Superior temporal gyrus (tissue), 1 donor: Measurements from ENCODE around the gene OSBPL10.
"Not testable (repeated sequence)": the region's sequence is repeated elsewhere in the genome, so short reads cannot be mapped to it uniquely, and the experiment has no call there.

Experiments used
- DNase-seq: peaks from one replicate; pipeline ENCODE4 v3.0.0-alpha.2; 2016; ENCODE audit errors: extremely low spot score

The OSBPL10 gene

DNA sequence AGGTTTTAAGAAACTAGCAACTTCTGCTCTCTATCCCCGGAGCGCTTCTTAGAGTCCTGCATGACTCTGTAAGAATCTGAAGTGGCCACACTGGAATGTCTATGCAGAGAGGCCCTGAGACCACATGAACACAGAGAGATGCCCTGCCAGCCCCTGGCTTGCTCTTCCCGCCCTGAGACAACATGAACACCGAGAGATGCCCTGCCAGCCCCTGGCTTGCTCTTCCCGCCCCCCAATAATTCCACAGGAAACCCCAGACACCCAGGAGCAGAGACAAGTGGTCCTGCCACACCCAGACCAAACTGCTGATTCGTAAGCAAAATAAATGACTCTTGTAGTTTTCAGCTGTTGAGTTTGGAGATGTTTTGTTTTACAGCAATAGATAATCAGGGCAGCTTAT lies 166.1 kb downstream of the OSBPL10 start:
- no peak for DNase-seq

DNA sequence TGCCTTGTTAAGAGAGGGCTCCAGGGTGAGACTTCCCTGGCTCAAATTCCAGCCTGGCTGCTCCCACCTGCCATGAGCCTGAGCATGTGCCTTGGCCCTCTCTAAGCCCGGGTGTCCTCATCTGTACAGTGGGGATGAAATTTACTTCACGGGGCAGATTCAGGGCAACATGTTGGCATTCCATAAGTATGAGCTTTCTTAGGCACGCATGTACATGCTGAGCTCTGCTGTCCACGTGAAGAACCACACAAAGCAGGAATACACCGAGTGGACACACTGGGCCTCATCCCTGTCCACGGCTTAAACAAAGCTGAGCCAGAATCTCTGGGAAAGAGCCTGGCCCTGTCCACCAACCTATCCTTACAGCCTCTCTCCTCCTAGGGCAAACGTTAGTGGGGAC lies 167.4 kb downstream of the OSBPL10 start:
- no peak for DNase-seq

GRCh38 chr3:31813197-31813596 lies 167.9 kb downstream of the OSBPL10 start:
- DNase-seq, result no peak

- no peak for DNase-seq
Measured at GRCh38 chr3:31810991-31811433, 170.1 kb downstream of the OSBPL10 start.

DNA sequence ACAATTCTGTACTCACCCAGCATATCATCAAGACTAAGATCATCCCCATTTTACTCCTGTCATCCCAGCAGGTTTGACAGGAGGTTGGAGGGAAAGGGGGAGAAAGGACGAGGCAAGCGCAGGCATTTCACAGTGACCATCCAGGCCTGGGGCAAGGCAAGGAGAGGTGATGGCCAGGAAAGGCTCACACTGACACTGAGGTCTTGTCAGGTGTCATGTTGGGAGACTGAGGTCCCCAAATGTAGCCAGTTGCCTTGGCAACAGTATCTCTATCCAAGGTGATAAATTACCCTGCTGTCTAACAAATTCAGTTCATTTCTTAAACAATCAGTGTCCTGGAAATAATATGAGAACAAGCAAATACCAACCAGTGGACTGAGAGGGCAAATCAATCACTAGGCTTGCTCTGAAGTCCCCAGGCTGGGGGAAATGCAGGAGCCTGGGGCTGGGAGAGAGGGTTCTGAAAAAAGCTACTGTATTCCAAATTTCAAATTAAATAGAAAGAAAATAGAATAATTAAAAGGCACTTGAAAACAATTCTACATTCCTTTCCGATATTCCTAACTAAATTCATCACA lies 172.8 kb downstream of the OSBPL10 start:
- no peak for DNase-seq

DNA sequence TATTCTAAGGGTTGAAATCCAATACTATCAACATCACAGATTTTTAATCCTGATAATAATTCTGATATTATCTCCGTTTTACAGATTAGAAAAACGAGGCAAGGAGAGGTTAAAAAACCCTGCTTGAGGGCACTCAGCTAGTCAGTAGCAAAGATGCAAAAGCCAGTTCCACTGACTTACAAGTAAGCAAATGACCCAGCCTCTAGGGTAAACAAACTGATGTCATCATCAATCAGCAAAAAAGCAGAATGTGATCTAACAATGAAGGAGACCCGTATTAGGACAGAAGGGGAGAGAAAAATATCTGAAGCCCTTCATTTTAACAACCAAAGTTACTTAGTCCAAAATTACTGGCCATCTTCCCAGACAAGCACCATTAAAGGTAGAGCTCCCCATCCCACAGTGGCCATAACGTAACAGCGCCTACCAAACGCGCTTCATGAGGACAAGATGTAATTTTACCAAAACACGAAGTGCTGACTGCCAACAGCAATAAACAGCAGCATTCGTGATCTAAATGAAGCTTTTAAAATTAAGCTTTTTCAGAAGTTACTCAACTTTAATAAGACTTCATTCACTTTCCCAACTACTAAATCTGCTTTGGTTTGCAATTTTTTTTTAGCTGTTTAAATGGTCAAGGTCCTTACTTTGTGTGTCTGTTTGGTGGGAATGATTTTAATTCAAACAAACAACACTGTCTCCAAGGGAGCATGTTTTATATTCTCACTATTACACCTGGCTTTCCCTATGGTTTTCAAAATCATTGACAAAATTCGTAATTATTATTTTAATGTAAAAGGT lies 176.6 kb downstream of the OSBPL10 start:
- no peak for DNase-seq

GRCh38 chr3:31802981-31803740 lies 177.9 kb downstream of the OSBPL10 start:
- no peak for DNase-seq

DNA sequence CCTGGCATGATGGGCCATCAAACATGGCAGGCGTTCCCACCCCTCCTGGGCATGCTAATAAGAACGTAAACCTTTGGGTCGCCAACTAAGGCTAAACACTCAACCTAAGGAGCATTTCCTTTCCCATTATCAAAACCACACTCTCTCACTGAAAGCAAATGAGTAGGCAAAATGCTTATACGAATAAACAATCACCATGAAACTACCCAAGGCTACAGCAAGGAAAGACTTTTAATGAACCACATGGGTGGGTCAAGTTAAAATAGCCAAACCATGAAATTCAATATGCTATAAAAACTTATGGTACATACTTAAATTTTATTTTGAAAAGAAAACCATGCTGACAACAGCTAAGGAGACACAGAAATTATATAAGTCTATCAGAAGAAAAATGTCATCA lies 180.6 kb downstream of the OSBPL10 start:
- DNase-seq, result no peak

- no peak for DNase-seq
Measured at GRCh38 chr3:31798840-31799239, 182.2 kb downstream of the OSBPL10 start.

DNA sequence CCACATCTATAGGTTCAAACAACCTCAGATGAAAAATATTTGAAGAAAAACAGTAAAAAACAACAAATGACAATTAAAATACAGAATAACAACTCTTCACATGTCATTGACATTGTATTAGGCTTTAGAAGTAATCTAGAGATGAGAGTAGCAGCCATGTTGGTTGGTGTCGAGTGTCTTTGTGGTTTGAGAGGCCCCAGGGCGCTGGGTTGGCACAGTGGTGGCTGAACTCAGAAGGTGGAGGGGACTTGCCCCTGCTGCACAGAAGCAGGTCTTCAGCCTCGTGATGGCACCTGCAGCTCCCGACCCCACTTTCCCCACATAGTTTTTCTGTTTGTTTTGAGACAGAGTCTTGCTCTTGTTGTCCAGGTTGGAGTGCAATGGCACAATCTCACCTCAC lies 187.2 kb downstream of the OSBPL10 start:
- no peak for DNase-seq

DNA sequence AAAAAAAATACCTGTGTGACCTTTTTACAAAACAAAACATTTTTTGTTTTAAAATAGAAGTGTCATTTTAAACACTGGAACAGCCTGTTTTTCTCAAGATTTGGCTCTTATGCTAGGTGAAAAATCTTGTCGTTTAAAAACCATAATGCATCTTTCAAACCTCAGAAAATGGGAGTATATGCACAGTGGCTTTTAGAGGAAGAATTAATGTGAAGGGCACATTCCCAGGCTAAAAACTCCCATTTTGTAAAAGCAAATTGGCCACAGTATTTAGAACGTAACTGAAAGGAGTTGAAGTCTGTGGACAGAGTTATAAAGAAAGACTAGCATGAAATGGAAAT lies 190.0 kb downstream of the OSBPL10 start:
- DNase-seq, result no peak

GRCh38 chr3:31790193-31791089 lies 190.6 kb downstream of the OSBPL10 start:
- peak; percentile 66 for DNase-seq

DNA sequence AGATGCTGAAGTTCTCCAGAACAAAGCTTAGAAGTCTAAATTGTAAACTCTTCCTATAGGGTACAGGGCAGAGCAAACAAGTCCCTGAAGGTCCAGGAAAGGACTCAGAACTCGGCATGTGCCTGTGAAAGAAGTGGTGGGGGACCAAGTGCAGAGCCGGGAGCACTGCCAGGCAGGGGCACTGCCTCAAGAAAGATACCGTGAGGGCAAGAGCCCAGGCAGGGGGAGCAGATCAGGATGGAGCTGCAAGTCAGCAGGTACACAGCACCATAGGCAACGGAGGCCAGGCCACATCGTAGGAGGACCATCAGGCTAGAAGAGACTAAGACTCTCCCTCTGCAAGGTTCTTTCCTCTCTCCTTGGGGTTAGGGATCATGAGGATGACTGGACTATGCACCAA lies 191.6 kb downstream of the OSBPL10 start:
- no peak for DNase-seq

DNA sequence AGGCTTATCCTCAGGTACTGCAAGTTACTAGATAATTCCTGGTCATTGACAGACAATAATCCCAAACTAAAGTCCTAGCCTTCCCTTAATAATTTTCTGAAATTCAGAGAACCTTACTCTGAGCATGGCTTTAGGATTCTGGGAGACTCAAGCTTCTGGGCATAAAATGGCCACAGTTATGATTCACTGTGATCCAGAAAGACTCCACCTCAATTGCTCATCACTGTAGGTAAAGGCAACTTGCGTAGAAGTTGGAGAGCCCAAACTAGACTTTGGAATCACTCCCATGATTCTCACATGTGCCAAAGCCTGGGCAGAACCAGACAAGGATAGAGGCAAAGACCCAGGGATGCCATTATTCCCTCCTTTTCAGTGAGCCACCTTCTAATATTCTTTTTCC lies 195.3 kb downstream of the OSBPL10 start:
- DNase-seq, result no peak

DNA sequence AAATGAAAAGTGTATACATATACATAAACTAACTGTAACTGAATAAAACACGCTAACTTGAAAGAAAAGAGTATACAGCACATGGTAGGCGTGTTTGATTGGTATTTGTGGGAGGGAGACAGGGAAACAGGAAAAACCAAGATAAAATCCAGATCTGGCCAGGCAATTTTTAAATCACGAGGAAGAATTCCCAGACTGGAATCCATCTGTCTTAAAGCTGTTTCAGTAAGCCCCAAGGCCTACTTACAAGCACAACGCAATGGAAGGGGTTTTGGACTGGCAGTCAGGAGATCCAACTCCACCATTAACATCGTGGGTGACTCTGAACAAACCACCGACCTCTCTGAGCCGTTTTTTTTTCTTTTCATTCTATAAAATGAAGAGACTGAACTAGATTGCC lies 195.8 kb downstream of the OSBPL10 start:
- no peak for DNase-seq

DNA sequence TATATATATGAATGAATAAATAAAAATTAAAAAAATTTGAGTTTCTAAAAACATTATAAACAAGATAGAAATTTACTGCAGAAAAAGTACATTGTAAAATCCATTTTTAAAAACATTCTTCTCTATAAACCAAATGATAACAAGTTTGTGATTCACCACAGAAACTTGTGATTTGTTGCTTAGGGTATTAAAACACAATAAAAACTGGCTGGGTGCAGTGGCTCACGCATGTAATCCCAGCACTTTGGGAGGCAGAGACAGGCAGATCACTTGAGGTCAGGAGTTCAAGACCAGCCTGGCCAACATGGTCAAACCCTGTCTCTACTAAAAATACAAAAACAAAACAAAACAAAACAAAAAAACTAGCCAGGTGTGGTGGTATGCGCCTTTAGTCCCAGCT lies 197.2 kb downstream of the OSBPL10 start:
- DNase-seq, result not testable (repeated sequence)

DNA sequence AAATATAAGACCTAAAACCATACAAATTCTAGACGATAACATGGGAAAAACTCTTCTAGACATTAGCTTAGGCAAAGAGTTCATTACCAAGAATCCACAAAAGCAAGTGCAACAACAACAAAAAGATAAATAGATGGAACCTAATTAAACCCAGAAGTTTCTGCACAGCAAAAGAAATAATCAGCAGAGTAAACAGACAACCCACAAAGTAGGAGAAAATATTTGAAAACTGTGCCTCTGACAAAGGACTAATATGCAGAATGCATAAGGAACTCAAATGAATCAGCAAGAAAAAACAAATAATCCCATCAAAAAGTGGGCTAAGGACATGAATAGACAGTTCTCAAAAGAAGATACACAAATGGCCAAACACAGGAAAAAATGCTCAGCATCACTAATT lies 198.8 kb downstream of the OSBPL10 start:
- DNase-seq, result not testable (repeated sequence)

GRCh38 chr3:31779514-31779913 lies 201.5 kb downstream of the OSBPL10 start:
- no peak for DNase-seq

- no peak for DNase-seq
Measured at GRCh38 chr3:31777887-31778286, 203.2 kb downstream of the OSBPL10 start.

- DNase-seq, result no peak
Measured at GRCh38 chr3:31777092-31777491, 204.0 kb downstream of the OSBPL10 start.

DNA sequence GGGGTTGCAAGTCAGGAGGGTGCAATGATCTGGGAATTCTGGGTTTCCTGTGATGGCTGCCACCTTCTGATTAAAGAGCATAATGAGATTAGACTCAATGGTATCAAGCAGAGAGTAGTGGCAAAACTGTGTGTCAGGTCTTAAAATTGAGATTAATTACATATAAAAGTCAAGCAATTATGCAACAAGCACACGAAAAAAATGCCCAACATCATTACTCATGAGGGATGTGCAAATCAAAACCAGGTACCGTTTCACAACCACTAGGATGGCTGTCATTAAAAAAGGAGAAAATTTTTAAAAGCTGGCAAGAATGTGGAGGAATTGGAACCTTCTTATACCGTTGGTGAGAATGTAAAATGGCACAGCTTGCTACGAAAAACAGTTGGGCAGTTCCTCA lies 205.0 kb downstream of the OSBPL10 start:
- DNase-seq, result no peak

DNA sequence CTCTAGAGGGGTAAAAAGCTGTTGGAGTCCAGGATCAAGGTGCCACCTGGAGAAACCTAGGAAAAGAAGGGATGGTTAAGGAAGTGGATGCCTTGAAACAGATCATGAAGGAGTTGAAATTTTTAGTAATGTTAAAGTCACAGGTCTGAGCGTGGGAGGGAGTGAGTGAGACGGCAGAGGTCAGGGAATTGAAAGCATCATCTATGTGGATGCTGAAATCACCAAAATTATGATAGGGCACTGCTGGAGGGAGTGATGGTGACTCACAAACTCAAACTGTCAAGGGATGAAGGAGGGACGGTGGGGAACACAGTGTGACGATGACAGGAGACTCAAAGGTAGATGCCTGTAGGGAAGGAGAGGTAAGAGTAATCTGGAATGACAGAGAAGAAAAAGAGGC lies 205.7 kb downstream of the OSBPL10 start:
- DNase-seq, result no peak
